Psoas muscle (tissue), 8 donors: ENCODE measurements around the gene SRD5A2. TPM values are rescaled to one million over a fixed set of nuclear protein-coding genes. Genes with fewer than 3 reads are reported as not detected.

Experiments used
- ATAC-seq, 4 donors: fragments of 200-7000 bp; cut with Tn5 transposase; one replicate each; pipeline ENCODE4 v1.9.1; 2020; ENCODE audit warnings: moderate library complexity in 3 of 4, mild to moderate bottlenecking in 2 of 4
- DNase-seq, 2 donors: peaks; one replicate each; pipeline ENCODE4 v3.0.0-alpha.2; 2020
- H3K27ac ChIP-seq: fragments of 200-600 bp; one replicate; pipeline ENCODE4 v1.8.0; 2022
- H3K27me3 ChIP-seq, 3 donors: fragments of 200-600 bp in 1 of 3; one replicate each; pipeline versions ENCODE4 v1.6.1 to v1.8.0; 2013 to 2022; ENCODE audit warnings: low read length in 2 of 3, mild to moderate bottlenecking in 2 of 3, moderate library complexity in 1 of 3; ENCODE audit not compliant: insufficient read depth in 3 of 3
- H3K36me3 ChIP-seq, 2 donors: fragments of 200-600 bp in 1 of 2; one replicate each; pipeline versions ENCODE4 v1.6.1 to v1.8.0; 2013 to 2022; ENCODE audit warnings: low read depth in 1 of 2, mild to moderate bottlenecking in 1 of 2, moderate library complexity in 1 of 2; ENCODE audit not compliant: insufficient read depth in 1 of 2
- H3K4me1 ChIP-seq: fragments of 200-600 bp; one replicate; pipeline ENCODE4 v1.8.0; 2022
- H3K4me3 ChIP-seq: fragments of 200-600 bp; one replicate; pipeline ENCODE4 v1.8.0; 2022; ENCODE audit warnings: mild to moderate bottlenecking
- H3K9me3 ChIP-seq: fragments of 200-600 bp; one replicate; pipeline ENCODE4 v1.8.0; 2022
- CTCF ChIP-seq: fragments of 200-600 bp; IDR thresholded peaks from one replicate; pipeline ENCODE4 v1.8.0; 2022; ENCODE audit warnings: antibody characterized with exemption
- WGBS, 3 donors: extraction: QIAGEN DNeasy Blood & Tissue Kit; methylation state at CpG; one replicate each; pipeline versions ENCODE4 v1.1.6 to v1.1.7; 2013; 5-methylcytosine and 5-hydroxymethylcytosine counted together
- intact Hi-C, 2 donors: fragments of 100-400 bp; cut with DNase I; formaldehyde crosslinking; loops; one replicate each; pipeline versions ENCODE4 v1.11.0 to v1.14.2; 2022
- polyA plus RNA-seq, 3 donors: library from polyadenylated mRNA; stranded (reverse); fragments of 200-250 nt; gene quantifications; one replicate each; pipeline ENCODE4 v1.2.3, GENCODE V29; 2013
- total RNA-seq, 4 donors: library from RNA; stranded (reverse); fragmentation: NEBNext Ultra II Directional in 2 of 4; extraction: Animal tissue kit (Norgen Biotek cat#: 25700) in 2 of 4; gene quantifications; one replicate each; pipeline versions ENCODE4 v1.2.1 to v1.2.4, GENCODE V29; 2021 to 2023
- donor health status: healthy with polysubstance abuse.
- donor health status: DM: no; HTN: no; CAD: no; lungs with moderate emphysema.
- donor health status: Bipolar disorder and iron deficiency.
- donor health status: healthy.
- donor health status: DM: yes; HTN: yes; CAD: no.
- donor health status: DM: no; HTN: no; CAD: no.
- donor health status: DM: no; HTN: no; CAD: no.
- donor health status: DM: yes; HTN: yes; CAD: no.

The SRD5A2 gene
- total and polyA plus RNA-seq, 7 donors: 0.01 to 0.16 (median 0.09) TPM; not detected in 1

DNA sequence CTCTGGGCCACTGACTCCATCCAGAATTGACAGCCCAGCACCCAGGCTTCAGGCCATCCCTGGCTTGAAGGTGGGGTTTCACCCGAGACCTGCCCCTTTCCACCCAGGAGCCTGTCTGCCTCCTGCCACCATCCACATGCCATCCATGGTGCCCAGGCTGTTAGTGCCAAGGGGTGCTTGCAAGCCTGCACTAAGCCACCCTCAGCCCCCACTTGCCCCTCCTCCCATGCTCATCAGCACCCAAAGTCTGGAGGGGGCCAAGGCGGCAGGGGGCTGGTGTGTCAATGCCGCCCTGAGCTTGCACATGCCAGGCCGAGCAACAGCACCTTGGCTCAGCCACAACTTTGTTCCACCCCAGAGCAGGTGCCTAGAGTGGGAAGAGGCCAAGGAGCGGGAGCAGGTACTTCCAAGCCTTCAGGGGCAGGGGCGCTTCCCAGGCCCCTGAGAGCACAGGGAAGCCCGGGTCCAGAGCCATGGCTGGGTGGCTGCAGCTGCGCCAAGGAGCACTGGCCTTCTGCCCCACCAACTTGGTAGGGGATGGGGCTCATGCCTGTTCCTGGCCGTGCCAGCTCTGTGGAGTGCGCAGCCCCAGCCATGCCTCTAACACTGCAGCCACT is 12.0 kb downstream of the SRD5A2 start:
- TF ChIP-seq CTCF: no peak
- H3K4me3 ChIP-seq: no peak overlapping the region
- 88 to 90% (median 89%) methylated on average over 10 of the region's 10 CpGs for WGBS, 3 donors
- DNase-seq (no peak), ATAC-seq (no peak)
- no peak overlapping the region for H3K27ac ChIP-seq
- intact Hi-C loops: no loop called here
- H3K27me3 ChIP-seq: no peaks in the 10 kb centered on the region
- peaks cover 13% of the 10 kb centered on the region for H3K9me3 ChIP-seq
- H3K36me3 ChIP-seq: no peaks in the 10 kb centered on the region
- H3K4me1 ChIP-seq: no peaks in the 10 kb centered on the region

DNA sequence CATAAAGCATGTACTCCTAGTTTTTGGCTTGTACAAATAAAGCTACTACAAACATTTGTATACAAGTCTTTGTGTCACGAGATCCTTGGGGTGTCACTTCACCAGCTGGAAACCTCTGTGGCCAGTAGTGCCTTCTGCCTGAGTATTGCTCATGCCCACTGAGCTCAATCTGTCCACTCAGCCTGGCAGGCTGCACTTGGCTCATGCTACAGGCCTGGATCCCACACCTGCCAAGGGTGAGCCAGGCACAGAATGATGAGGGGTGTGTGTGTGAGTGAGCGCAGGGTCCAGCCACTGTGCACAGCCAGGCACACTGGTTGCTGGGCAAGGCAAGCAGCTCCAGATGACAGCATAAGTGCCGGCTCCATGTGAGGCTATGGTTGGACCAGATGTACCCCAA is 13.1 kb downstream of the SRD5A2 start:
- Histone ChIP-seq H3K27ac (no peak overlapping the region), H3K4me1 (no peaks in the 10 kb centered on the region), H3K36me3 (no peaks in the 10 kb centered on the region), H3K9me3 (peaks cover 13% of the 10 kb centered on the region), H3K4me3 (no peak overlapping the region), H3K27me3 (no peaks in the 10 kb centered on the region)
- WGBS, 3 donors: 71 to 83% (median 73%) methylated on average over 3 of the region's 3 CpGs
- no peak for TF ChIP-seq CTCF
- ATAC-seq: no peak
- no peak for DNase-seq
- intact Hi-C loops: no loop called here

- WGBS, 3 donors: 19 to 50% (median 38%) methylated on average over 1 of the region's 1 CpG
- no peak overlapping the region for H3K27ac ChIP-seq
- no peaks in the 10 kb centered on the region for H3K27me3 ChIP-seq
- no peaks in the 10 kb centered on the region for H3K4me1 ChIP-seq
- H3K9me3 ChIP-seq: no peaks in the 10 kb centered on the region
- no peak for TF ChIP-seq CTCF
- intact Hi-C loops: no loop called here
- H3K4me3 ChIP-seq: no peak overlapping the region
- DNase-seq: no peak
- no peak for ATAC-seq
- H3K36me3 ChIP-seq: no peaks in the 10 kb centered on the region
Measured at GRCh38 chr2:31563273-31563839, 17.4 kb downstream of the SRD5A2 start.

DNA sequence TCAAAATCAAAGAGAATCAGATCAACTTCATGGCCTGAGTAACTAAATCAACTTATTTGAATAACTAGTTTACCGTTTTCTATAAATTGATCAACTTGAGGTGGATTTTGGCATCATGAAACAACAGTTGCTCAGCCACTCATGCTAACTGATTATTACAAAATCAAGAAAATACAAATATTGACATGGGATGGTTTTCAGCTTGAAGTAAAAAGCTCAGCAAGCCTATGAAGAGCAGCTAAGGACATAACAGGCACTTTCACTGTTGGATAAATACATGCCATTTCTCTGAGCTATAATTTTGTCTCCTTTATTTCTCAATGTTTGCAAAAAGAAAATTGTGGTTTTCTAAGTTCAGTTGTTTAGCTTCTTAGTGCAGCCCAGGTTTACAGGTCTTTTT is 18.9 kb downstream of the SRD5A2 start:
- DNase-seq (no peak), ATAC-seq (no peak)
- H3K36me3 ChIP-seq: no peaks in the 10 kb centered on the region
- H3K27ac ChIP-seq: no peak overlapping the region
- no peaks in the 10 kb centered on the region for H3K9me3 ChIP-seq
- no peak overlapping the region for H3K4me3 ChIP-seq
- TF ChIP-seq CTCF: no peak
- intact Hi-C loops: no loop called here
- no peaks in the 10 kb centered on the region for H3K4me1 ChIP-seq
- H3K27me3 ChIP-seq: no peaks in the 10 kb centered on the region
- 43 to 68% (median 51%) methylated on average over 1 of the region's 1 CpG for WGBS, 3 donors
